G401.6 (cell line): ENCODE results near the gene CWC15.

Experiments used
- FAIRE-seq: peaks from 2 replicates; lab custom pipeline; 2012; peaks lifted over from hg19 to GRCh38; lab: Jason Lieb, UNC

CWC15 gene

DNA sequence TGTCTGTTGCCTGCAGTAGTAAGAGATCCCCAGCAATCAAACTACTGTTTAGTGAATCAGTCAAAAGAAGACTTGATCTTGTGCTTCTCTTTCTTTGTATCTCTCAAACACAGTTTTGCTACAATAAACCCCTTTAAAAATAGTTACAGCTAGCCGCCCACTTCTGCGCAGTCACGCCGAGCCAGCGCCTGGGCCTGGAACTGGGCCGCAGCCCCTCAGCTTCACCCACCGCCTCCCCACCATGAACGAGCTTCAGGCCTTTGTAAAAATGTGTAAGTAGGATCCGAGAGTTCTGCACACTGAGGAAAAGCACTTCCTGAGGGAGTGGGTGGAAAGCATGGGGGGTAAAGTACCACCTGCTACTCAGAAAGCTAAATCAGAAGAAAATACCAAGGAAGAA is 60.5 kb downstream of the CWC15 start:
- no peak for FAIRE-seq
